Testis (tissue), 3 donors: ENCODE measurements around the gene TRMT2A. TPM values are rescaled to one million over a fixed set of nuclear protein-coding genes. Genes with fewer than 3 reads are reported as not detected.

Experiments
- DNase-seq: peaks from one replicate; pipeline ENCODE4 v3.0.0-alpha.2; 2019
- H3K27ac ChIP-seq, 2 donors: fragments of 200-600 bp; sonication (generic); one replicate each; pipeline ENCODE4 v1.5.1; 2019
- H3K27me3 ChIP-seq: fragments of 200-600 bp; sonication (generic); one replicate; pipeline ENCODE4 v1.5.1; 2019
- H3K36me3 ChIP-seq: fragments of 200-600 bp; sonication (generic); one replicate; pipeline ENCODE4 v1.5.1; 2017; ENCODE audit warnings: low read depth; ENCODE audit errors: missing control alignments
- H3K4me1 ChIP-seq: fragments of 200-600 bp; sonication (generic); one replicate; pipeline ENCODE4 v1.5.1; 2019
- H3K4me3 ChIP-seq, 2 donors: fragments of 200-600 bp; sonication (generic); one replicate each; pipeline ENCODE4 v1.5.1; 2017 to 2019
- H3K9me3 ChIP-seq: fragments of 200-600 bp; sonication (generic); one replicate; pipeline ENCODE4 v1.5.1; 2017
- POLR2A ChIP-seq: fragments of 450-650 bp; IDR thresholded peaks from one replicate; pipeline ENCODE4 v1.6.1; 2017; ENCODE audit warnings: antibody characterized with exemption, mild to moderate bottlenecking, moderate library complexity
- WGBS, 2 donors: methylation state at CpG; one replicate each; pipeline ENCODE4 v1.1.5; 2018; 5-methylcytosine and 5-hydroxymethylcytosine counted together
- intact Hi-C: fragments of 100-400 bp; cut with DNase I; formaldehyde crosslinking; loops from one replicate; pipeline ENCODE4 v1.15.1; 2023; ENCODE audit warnings: low total_unique reads
- polyA plus RNA-seq: library from polyadenylated mRNA; stranded (reverse); fragments of 350-450 nt; fragmentation: Illumina TruSeq; extraction: RNeasy Lipid Tissue Mini Kit (QIAGEN cat#74804); gene quantifications from one replicate; pipeline ENCODE4 v1.2.3, GENCODE V29; 2014; ENCODE audit warnings: low read depth, low replicate concordance; ENCODE audit not compliant: insufficient read depth
- total RNA-seq, 2 donors: library from RNA; depleted of rRNA; stranded (reverse); fragments of >200 nt; gene quantifications; one replicate each; pipeline ENCODE4 v1.2.3, GENCODE V29; 2016
- TF ChIP-seq, protein P1 (sequence below), 3 experiments: fragments of 450-650 bp in 2 of 3; fragments of 200-600 bp in 1 of 3; sonication (generic) in 1 of 3; IDR thresholded peaks; one replicate each; pipeline ENCODE4 v1.5.1; 2016 to 2019; ENCODE audit warnings: antibody characterized with exemption in 3 of 3, mild to moderate bottlenecking in 2 of 3, moderate library complexity in 1 of 3

Gene TRMT2A
- total and polyA plus RNA-seq, 3 donors from 2014 or later: 82.7 to 122 (median 97.2) TPM

DNA sequence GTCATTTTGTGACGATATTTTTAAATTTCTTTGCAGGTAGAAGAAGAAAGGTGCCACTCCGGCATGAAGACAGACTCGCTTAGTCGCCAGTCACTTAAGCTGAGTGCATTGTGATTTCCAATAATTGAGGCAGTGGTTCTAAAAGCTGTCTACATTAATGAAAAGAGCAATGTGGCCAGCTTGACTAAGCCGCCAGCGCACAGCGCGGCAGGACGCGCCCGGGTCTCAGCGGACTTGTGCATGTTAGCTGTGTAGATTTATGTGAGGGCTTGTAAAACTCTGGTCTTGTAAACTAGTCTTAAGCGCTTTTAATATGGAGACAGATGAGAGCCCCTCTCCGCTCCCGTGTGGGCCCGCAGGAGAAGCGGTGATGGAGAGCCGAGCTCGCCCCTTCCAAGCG, 31.4 kb downstream of the TRMT2A start:
- WGBS, 2 donors: 94 to 96% methylated on average over 20 of the region's 20 CpGs
- Histone ChIP-seq H3K4me1 (peaks cover 37% of the 10 kb centered on the region), H3K4me3 (no peak overlapping the region), H3K36me3 (no peaks in the 10 kb centered on the region), H3K9me3 (no peaks in the 10 kb centered on the region), H3K27ac (no peak overlapping the region), H3K27me3 (no peaks in the 10 kb centered on the region)
- no peak for DNase-seq
- TF ChIP-seq POLR2A: no peak
- TF ChIP-seq, protein P1, sequence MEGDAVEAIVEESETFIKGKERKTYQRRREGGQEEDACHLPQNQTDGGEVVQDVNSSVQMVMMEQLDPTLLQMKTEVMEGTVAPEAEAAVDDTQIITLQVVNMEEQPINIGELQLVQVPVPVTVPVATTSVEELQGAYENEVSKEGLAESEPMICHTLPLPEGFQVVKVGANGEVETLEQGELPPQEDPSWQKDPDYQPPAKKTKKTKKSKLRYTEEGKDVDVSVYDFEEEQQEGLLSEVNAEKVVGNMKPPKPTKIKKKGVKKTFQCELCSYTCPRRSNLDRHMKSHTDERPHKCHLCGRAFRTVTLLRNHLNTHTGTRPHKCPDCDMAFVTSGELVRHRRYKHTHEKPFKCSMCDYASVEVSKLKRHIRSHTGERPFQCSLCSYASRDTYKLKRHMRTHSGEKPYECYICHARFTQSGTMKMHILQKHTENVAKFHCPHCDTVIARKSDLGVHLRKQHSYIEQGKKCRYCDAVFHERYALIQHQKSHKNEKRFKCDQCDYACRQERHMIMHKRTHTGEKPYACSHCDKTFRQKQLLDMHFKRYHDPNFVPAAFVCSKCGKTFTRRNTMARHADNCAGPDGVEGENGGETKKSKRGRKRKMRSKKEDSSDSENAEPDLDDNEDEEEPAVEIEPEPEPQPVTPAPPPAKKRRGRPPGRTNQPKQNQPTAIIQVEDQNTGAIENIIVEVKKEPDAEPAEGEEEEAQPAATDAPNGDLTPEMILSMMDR (IDR thresholded peaks at IDR 0.05): no peak
- intact Hi-C loops: no loop called here

DNA sequence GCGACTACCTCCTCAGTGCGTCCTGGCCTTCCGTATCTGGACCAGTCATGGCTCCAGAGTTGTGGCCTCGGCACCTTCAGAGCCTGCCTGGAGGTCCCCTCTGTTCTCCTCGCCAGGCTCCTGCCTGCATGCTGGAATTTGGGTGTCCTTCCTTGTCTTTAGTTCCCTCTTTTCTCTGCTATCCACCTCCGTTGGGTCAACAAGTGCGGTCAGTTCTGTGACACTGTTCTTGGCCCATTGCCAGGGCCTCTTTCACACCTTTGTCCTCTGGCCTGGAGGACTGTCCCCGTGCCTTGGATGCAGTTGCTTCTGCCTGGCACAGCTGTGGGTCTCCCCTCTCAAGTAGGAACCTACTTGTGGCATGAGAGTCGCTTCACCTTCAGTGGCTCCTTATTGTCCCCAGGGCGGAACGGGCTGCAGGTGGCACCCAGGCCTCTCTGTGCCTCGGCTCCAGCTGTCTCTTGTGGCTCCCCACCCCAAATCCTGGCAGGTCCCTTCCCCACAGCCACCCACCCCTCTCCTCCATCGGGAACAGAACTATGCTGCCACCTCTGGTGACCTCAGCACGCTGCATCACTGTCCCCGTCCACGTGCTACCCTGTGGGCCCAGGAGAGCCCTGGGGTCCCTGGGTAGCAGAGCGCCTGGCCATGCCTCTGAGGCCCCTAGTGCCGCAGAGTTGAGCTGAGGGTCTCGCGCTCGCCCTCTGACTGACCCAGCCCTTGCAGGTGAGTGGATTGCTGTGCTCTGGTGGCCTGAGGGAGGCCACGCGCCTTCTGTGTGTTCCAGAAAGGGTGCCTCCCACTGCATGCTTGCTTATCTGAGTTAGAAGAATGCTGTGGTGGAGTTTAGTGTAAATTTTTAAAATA, 32.2 kb downstream of the TRMT2A start:
- Histone ChIP-seq H3K4me3 (no peak overlapping the region), H3K27ac (no peak overlapping the region), H3K9me3 (no peaks in the 10 kb centered on the region), H3K27me3 (no peaks in the 10 kb centered on the region), H3K4me1 (peaks cover 37% of the 10 kb centered on the region), H3K36me3 (no peaks in the 10 kb centered on the region)
- peak; percentile 55 for DNase-seq
- no peak for TF ChIP-seq POLR2A
- TF ChIP-seq, protein P1 (IDR thresholded peaks at IDR 0.05): peak in 1 of 3 experiments; percentile 21
- WGBS, 2 donors: 62 to 72% methylated on average over 21 to 23 of the region's 23 CpGs
- intact Hi-C loops: no loop called here

DNA sequence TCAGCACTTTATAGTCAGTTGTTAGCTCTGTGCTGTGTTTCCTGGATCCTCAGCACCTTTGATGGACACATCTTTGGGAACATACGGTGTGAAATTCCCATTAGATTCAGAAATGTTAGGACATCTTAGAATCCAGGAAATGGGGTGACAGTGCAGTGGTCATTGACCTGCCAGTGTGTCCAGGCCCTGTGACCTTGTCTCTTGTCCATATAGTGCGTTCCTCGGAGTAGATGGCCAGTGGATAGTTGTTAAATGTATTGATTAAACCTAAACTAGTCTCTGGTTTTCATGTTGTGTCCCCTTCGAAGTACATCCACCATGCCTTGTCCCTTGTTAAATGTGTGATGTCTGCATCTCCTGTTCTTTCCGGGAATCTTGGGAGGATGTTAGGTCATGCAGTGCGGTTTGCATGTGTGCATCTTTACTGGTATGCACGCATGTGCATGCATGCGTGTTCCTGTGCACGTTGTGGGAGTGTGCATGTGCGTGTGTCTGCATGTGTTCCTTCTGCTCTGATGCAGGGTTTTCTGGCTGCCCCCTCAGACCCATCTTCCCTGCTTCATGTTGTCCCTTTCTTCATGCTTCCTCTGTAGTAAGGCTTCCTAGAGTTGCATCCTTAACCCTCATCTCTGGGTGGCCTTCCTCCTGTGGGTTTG, 33.0 kb downstream of the TRMT2A start:
- no peak for DNase-seq
- H3K27ac ChIP-seq: no peak overlapping the region
- H3K4me3 ChIP-seq: no peak overlapping the region
- no peak for TF ChIP-seq POLR2A
- TF ChIP-seq, protein P1 (IDR thresholded peaks at IDR 0.05): no peak
- intact Hi-C loops: no loop called here
- peaks cover 37% of the 10 kb centered on the region for H3K4me1 ChIP-seq
- H3K27me3 ChIP-seq: no peaks in the 10 kb centered on the region
- H3K36me3 ChIP-seq: no peaks in the 10 kb centered on the region
- H3K9me3 ChIP-seq: no peaks in the 10 kb centered on the region
- 78 to 86% methylated on average over 10 of the region's 10 CpGs for WGBS, 2 donors

DNA sequence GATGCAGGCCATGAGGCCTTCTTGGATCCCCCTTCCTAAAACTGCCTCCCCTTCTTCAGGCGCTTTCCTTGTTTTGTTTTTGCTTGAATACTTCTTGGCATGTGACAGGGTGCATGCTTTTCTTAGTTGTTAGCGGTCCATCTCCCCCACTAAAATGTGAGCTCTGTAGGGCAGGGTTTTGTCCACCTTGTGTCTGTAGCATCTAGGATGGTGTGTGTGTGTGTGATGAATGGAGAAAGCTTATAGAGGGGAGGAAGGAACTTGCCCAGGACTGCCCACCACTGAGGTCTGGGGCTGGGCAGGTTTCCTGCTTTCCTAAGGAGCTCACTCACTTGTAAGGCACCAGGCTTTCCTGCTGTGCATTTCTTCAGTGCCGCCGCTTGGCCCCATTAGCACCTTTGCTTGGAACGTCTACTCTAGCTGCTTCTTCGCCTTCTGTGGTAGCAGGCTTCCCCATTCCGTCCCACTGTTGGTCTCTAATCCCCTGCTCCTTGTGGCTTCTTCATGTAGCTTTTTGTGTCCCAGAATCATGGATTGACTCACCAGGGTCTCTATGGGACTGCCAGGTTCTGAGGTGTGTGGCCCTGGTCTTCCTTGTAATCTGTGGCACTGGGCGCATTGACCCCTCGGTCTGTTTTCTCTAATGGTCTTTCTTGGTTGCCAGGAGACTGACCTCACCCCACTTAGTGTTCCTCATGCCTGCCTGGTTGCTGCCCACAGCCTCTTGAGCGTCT, 33.7 kb downstream of the TRMT2A start:
- TF ChIP-seq POLR2A: no peak
- DNase-seq: no peak
- Histone ChIP-seq H3K4me1 (peaks cover 37% of the 10 kb centered on the region), H3K27me3 (no peaks in the 10 kb centered on the region), H3K4me3 (no peak overlapping the region), H3K36me3 (no peaks in the 10 kb centered on the region), H3K9me3 (no peaks in the 10 kb centered on the region), H3K27ac (no peak overlapping the region)
- WGBS, 2 donors: 89% methylated on average over 10 of the region's 10 CpGs
- intact Hi-C loops: no loop called here
